ENCODE measurements around the gene CHGA.

DNA sequence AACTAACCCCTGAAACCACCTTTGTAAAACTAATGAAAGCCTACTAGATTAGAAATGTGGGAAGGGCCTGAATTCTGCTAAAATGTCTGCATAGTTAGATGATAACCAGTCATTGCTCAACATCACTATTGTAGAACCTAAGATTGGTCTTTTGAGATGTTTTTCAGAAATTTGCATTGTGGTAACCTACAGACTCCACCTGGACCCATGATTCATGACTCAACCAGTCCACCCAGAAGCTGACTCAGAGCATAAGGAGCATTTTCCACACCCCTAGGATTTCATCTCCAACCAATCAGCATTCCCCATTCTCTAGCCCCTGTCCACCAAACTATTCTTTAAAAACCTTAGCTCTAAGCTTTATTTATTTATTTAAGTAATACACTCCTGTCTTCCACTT, 30.4 kb upstream of the CHGA start:
- TF ChIP-seq, protein P1, sequence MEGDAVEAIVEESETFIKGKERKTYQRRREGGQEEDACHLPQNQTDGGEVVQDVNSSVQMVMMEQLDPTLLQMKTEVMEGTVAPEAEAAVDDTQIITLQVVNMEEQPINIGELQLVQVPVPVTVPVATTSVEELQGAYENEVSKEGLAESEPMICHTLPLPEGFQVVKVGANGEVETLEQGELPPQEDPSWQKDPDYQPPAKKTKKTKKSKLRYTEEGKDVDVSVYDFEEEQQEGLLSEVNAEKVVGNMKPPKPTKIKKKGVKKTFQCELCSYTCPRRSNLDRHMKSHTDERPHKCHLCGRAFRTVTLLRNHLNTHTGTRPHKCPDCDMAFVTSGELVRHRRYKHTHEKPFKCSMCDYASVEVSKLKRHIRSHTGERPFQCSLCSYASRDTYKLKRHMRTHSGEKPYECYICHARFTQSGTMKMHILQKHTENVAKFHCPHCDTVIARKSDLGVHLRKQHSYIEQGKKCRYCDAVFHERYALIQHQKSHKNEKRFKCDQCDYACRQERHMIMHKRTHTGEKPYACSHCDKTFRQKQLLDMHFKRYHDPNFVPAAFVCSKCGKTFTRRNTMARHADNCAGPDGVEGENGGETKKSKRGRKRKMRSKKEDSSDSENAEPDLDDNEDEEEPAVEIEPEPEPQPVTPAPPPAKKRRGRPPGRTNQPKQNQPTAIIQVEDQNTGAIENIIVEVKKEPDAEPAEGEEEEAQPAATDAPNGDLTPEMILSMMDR (IDR thresholded peaks at IDR 0.05 in 2 of 3, conservative IDR thresholded peaks at IDR 0.05 in 1 of 3; ENCODE audit: borderline replicate concordance in 1 of 3, insufficient read depth in 1 of 3, low read depth in 2 of 3, low read length in 2 of 3), result no peak
- no peak for TF ChIP-seq POLR2A (IDR thresholded peaks at IDR 0.05; ENCODE audit: borderline replicate concordance, extremely low read depth, insufficient read depth, insufficient read length)
- TF ChIP-seq, protein P2, sequence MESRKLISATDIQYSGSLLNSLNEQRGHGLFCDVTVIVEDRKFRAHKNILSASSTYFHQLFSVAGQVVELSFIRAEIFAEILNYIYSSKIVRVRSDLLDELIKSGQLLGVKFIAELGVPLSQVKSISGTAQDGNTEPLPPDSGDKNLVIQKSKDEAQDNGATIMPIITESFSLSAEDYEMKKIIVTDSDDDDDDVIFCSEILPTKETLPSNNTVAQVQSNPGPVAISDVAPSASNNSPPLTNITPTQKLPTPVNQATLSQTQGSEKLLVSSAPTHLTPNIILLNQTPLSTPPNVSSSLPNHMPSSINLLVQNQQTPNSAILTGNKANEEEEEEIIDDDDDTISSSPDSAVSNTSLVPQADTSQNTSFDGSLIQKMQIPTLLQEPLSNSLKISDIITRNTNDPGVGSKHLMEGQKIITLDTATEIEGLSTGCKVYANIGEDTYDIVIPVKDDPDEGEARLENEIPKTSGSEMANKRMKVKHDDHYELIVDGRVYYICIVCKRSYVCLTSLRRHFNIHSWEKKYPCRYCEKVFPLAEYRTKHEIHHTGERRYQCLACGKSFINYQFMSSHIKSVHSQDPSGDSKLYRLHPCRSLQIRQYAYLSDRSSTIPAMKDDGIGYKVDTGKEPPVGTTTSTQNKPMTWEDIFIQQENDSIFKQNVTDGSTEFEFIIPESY (IDR thresholded peaks at IDR 0.05; ENCODE audit: extremely low read depth, insufficient replicate concordance, low read length), result no peak
- TF ChIP-seq ELF1 (IDR thresholded peaks at IDR 0.05; ENCODE audit: borderline replicate concordance, low read depth), result no peak
- TF ChIP-seq EZH2 (IDR thresholded peaks at IDR 0.05), result no peak
- TF ChIP-seq RAD21 (IDR thresholded peaks at IDR 0.05; ENCODE audit: low read depth), result no peak
- no peak for TF ChIP-seq POLR2AphosphoS5 (IDR thresholded peaks at IDR 0.05; ENCODE audit: low read depth, low read length)
- no peak for TF ChIP-seq ZNF274 (IDR thresholded peaks at IDR 0.05; ENCODE audit: low read depth, low read length)
- TF ChIP-seq CEBPB (IDR thresholded peaks at IDR 0.05; ENCODE audit: low read depth), result no peak
- TF ChIP-seq, protein P3, sequence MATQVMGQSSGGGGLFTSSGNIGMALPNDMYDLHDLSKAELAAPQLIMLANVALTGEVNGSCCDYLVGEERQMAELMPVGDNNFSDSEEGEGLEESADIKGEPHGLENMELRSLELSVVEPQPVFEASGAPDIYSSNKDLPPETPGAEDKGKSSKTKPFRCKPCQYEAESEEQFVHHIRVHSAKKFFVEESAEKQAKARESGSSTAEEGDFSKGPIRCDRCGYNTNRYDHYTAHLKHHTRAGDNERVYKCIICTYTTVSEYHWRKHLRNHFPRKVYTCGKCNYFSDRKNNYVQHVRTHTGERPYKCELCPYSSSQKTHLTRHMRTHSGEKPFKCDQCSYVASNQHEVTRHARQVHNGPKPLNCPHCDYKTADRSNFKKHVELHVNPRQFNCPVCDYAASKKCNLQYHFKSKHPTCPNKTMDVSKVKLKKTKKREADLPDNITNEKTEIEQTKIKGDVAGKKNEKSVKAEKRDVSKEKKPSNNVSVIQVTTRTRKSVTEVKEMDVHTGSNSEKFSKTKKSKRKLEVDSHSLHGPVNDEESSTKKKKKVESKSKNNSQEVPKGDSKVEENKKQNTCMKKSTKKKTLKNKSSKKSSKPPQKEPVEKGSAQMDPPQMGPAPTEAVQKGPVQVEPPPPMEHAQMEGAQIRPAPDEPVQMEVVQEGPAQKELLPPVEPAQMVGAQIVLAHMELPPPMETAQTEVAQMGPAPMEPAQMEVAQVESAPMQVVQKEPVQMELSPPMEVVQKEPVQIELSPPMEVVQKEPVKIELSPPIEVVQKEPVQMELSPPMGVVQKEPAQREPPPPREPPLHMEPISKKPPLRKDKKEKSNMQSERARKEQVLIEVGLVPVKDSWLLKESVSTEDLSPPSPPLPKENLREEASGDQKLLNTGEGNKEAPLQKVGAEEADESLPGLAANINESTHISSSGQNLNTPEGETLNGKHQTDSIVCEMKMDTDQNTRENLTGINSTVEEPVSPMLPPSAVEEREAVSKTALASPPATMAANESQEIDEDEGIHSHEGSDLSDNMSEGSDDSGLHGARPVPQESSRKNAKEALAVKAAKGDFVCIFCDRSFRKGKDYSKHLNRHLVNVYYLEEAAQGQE (IDR thresholded peaks at IDR 0.05; ENCODE audit: low read depth), result no peak

Data from HCT116 (cell line).